HCT116 (cell line): ENCODE data around the gene EHBP1.

ENCODE experiments used
- EGR1 ChIP-seq: IDR thresholded peaks from 2 replicates; pipeline ENCODE4 v1.6.1; 2012; ENCODE audit warnings: low read depth
- EZH2 ChIP-seq: fragments of 200-600 bp; sonication (generic); IDR thresholded peaks from 2 replicates; pipeline ENCODE4 v1.6.1; 2017; ENCODE audit warnings: antibody characterized with exemption, mixed run types
- FOSL1 ChIP-seq: IDR thresholded peaks from 2 replicates; pipeline ENCODE4 v1.6.1; 2012; ENCODE audit warnings: low read depth
- POLR2A ChIP-seq: IDR thresholded peaks from 2 replicates; pipeline ENCODE4 v1.7.0; 2011; ENCODE audit warnings: borderline replicate concordance; ENCODE audit not compliant: insufficient read depth, insufficient read length; ENCODE audit errors: extremely low read depth
- RAD21 ChIP-seq: IDR thresholded peaks from 2 replicates; pipeline ENCODE4 v1.6.1; 2012; ENCODE audit warnings: low read depth, mild to moderate bottlenecking
- REST ChIP-seq: IDR thresholded peaks from 2 replicates; pipeline ENCODE4 v1.6.1; 2012; ENCODE audit warnings: low read depth
- SIN3A ChIP-seq: IDR thresholded peaks from 2 replicates; pipeline ENCODE4 v1.6.1; 2012; ENCODE audit warnings: low read depth
- SRF ChIP-seq: IDR thresholded peaks from 2 replicates; pipeline ENCODE4 v1.6.1; 2012; ENCODE audit warnings: low read depth
- TCF7L2 ChIP-seq: IDR thresholded peaks from 2 replicates; pipeline ENCODE4 v1.7.0; 2011; ENCODE audit warnings: borderline replicate concordance, inconsistent platforms; ENCODE audit not compliant: insufficient read depth, insufficient read length; ENCODE audit errors: extremely low read depth
- YY1 ChIP-seq: IDR thresholded peaks from 2 replicates; pipeline ENCODE4 v1.6.1; 2011; ENCODE audit warnings: low read length, low read depth, moderate library complexity, mild to moderate bottlenecking; ENCODE audit not compliant: insufficient replicate concordance; ENCODE audit errors: extremely low read depth
- TF ChIP-seq, protein P1 (sequence below), 3 experiments: fragments of 200-600 bp in 1 of 3; sonication (generic) in 1 of 3; IDR thresholded peaks in 2 of 3; conservative IDR thresholded peaks in 1 of 3; 2 replicates each; pipeline ENCODE4 v1.5.1; 2012 to 2017; ENCODE audit warnings: low read depth in 2 of 3, low read length in 2 of 3, antibody characterized with exemption in 1 of 3, borderline replicate concordance in 1 of 3, control low read depth in 1 of 3, mild to moderate bottlenecking in 1 of 3, mixed read lengths in 1 of 3, mixed run types in 1 of 3, moderate library complexity in 1 of 3; ENCODE audit not compliant: insufficient read depth in 1 of 3

- TF ChIP-seq REST (no peak), POLR2A (no peak), YY1 (no peak), FOSL1 (no peak), SIN3A (no peak), RAD21 (no peak), EGR1 (no peak), EZH2 (no peak), TCF7L2 (no peak), SRF (no peak)
- TF ChIP-seq, protein P1, sequence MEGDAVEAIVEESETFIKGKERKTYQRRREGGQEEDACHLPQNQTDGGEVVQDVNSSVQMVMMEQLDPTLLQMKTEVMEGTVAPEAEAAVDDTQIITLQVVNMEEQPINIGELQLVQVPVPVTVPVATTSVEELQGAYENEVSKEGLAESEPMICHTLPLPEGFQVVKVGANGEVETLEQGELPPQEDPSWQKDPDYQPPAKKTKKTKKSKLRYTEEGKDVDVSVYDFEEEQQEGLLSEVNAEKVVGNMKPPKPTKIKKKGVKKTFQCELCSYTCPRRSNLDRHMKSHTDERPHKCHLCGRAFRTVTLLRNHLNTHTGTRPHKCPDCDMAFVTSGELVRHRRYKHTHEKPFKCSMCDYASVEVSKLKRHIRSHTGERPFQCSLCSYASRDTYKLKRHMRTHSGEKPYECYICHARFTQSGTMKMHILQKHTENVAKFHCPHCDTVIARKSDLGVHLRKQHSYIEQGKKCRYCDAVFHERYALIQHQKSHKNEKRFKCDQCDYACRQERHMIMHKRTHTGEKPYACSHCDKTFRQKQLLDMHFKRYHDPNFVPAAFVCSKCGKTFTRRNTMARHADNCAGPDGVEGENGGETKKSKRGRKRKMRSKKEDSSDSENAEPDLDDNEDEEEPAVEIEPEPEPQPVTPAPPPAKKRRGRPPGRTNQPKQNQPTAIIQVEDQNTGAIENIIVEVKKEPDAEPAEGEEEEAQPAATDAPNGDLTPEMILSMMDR (IDR thresholded peaks at IDR 0.05 in 2 of 3, conservative IDR thresholded peaks at IDR 0.05 in 1 of 3; ENCODE audit: borderline replicate concordance in 1 of 3, insufficient read depth in 1 of 3, low read depth in 2 of 3, low read length in 2 of 3) = no peak
Measured at GRCh38 chr2:62822549-62822948, 117.0 kb downstream of the EHBP1 start.
